Amniotic epithelial cell (primary cell): ENCODE measurements around the gene TVP23A.
A peak's percentile ranks its signal among the peaks of the same experiment; 100 is the strongest.
"Not testable (repeated sequence)": the region's sequence is repeated elsewhere in the genome, so short reads cannot be mapped to it uniquely, and the experiment has no call there.

Experiments
- DNase-seq: peaks from one replicate; pipeline ENCODE4 v3.0.0-alpha.2; 2010; ENCODE audit warnings: low read depth

The TVP23A gene

DNA sequence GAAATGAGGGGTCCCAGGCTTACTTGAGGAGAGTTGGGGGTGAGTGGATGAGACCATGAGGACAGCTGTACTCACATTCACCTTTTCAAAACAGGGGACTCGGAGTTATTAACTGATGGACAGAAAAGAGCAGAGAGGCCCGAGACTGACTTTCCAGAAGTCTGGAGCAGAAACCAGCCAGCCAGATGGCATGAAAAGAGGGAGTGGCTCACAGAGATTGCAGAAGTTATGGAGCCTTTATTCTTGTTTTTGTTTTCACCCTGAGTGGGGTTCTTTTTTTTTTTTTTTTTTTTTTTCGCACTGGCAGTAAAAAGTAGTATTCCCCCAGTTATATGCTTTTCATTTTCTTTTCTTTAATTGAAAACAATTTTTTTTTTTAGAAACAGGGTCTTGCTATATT is 18.9 kb downstream of the TVP23A start:
- no peak for DNase-seq

DNA sequence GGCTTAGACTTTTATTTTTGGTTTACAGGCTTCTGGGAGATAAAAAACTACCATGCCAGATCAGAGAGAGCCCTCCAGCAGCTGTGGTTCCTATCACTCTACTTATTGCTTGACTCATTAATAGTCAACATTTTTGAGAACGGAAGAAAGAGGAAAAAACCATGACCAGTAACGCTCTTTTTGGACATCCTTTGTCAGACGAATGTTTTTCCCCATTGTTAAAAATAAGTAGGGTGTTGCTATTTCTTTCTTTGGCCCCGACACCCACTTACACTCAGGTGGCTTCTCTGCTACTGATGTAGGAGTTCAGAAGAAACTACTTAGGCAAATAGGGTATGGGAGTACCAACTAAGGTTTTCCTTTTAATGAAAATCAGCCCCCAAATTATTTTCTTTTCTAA is 27.5 kb downstream of the TVP23A start:
- no peak for DNase-seq

GRCh38 chr16:10788630-10789029 is 30.0 kb downstream of the TVP23A start:
- not testable (repeated sequence) for DNase-seq

GRCh38 chr16:10787304-10787703 is 31.3 kb downstream of the TVP23A start:
- no peak for DNase-seq

- no peak for DNase-seq
These were observed 36.0 kb downstream of the TVP23A start for GRCh38 chr16:10782628-10783027.

DNA sequence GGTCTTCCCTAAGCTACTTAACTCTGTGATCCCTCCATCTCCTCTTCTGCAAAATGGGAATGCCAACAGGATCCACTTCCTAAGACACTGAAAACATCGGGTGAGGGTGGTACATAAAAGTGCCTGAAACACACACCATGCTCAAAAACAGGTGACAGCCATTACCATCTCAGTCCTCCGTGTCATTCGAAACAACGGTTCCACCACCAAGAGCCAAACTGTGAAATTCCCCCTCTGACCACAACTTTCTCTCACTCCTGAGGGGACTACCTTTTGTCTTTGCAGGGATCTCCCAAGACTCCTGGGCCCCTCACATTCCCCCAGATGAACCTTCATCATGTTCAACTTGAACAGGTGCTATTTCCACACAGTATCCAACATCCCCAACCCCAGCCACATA is 38.0 kb downstream of the TVP23A start:
- no peak for DNase-seq

GRCh38 chr16:10779908-10780307 is 38.7 kb downstream of the TVP23A start:
- DNase-seq = not testable (repeated sequence)

GRCh38 chr16:10777356-10777755 is 41.2 kb downstream of the TVP23A start:
- no peak for DNase-seq

DNA sequence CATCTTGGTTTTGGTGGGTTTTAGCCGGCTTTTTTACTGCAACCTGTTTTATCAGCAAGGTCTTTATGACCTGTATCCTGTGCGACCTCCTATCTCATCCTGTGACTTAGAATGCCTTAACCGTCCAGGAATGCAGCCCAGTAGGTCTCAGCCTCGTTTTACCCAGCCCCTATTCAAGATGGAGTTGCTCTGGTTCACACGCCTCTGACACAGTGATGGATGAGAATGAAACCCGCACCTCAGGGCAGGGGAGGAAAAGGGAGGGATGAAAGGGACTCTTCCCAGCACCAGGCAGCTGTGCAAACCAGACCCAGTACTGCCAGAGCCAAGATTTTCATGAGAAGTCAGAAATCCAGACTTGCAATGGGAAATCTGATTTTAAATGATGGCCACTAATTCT is 41.7 kb downstream of the TVP23A start:
- DNase-seq = not testable (repeated sequence)

- no peak for DNase-seq
These were observed 42.3 kb downstream of the TVP23A start for GRCh38 chr16:10776280-10776679.

DNA sequence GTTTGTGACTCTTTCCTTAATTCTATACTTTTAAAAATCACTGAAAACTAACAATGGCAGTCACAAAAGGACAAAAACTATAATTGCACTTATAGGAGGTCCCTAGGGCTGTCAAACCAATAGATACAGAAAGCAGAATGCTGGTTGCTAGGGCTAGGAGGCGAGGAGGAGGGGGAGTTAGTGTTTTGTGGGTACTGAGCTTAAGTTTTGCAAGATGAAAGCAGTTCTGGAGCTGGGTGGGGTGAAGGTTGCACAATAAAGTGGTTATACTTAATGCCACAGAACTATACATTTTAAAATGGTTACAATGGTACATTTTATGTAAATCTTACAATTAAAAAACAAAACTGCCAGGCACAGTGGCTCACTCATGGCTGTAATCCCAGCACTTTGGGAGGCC is 47.7 kb downstream of the TVP23A start:
- peak; percentile 83 for DNase-seq

DNA sequence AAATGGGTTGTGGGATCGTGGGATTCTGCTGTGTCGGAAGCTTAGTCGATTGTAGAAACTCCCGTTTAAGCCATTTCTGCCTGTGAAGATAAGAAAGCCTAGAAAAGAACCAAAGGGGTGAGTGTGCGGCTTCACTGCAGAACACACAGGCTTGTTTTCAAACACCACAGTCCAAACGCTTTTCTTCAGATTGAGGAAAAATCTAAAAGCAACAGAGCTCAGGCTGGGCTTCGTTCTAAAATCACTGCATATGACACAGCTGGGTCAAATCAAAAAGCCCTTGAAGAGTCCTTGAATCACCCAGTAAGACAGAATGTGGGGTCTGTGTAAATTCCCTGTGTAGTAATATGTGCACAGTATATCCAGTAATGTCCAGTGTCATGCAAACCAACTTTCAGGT is 49.2 kb downstream of the TVP23A start:
- peak; percentile 31 for DNase-seq

GRCh38 chr16:10767127-10767526 is 51.5 kb downstream of the TVP23A start:
- DNase-seq = no peak

DNA sequence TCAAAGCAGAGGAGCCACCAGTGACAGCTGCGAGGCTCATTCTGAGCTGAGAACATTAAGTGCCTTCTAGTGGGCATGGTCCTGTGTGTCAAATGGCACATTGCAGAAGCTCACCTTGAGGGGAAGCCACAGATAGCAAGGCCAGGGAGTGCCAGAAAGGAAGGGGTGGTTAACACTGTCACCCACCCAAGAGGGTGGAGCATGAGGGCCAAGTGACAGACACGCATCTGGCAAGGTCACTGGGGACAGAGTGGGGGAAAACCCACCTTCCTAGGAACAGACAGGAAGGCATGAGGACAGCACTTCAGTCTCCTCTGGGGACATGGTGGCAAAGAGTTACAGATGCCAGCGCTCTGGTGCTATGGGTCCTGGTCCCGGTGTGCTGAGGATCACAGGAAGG is 52.8 kb downstream of the TVP23A start:
- no peak for DNase-seq

DNA sequence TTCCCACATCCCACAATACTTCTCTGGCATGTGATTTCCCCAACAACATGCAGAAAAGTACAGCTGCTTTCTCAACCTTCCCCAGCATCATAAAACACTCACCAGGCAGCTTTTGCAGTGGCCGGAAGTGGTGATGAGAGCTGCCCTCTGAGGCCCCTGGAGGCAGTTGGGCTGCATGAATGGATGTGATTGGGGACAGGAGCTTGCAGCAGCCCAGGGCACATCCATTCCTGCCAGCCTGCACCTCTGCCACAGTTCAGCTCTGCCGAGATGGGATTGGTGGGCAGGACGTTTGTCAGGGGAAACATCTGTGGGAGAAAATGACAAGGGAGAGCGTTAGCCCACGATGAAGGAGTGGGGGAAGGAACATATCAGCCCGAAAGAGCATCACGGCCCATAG is 55.1 kb downstream of the TVP23A start:
- no peak for DNase-seq

DNA sequence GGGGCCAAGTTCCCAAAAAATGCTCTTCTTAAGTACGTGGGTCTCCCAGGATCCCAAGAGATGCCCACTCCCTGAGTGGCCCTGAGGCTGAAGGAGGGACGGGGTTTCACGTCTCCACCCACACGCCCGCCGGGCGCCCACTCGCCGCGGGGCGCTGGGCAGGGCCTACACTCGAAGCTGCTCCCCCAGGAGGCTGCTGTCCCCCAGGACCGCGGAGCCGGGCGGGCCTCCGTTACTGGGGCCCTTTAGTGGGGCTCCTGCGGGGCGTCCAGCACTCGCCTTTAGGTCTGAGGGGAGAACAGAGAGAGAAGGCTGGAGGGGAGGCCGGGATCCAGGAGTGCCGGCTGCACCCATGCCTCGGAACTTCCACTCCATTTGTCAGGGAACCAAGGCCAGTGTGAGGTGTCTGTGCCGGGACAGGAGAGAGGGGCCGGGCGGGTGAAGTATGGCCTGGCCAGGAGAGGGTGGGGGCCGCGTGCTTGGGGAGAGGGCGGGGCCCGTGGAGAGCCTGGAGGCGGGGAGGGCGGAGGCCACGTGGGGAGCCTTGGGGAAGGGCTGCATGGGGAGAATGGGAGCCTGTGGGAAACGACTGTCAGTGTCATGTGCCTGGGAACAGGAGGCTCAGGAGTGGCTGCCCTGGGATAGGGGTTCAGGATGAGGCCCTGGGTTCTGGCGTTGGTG is 56.1 kb downstream of the TVP23A start:
- DNase-seq = no peak

GRCh38 chr16:10761373-10761772 is 57.2 kb downstream of the TVP23A start:
- no peak for DNase-seq

GRCh38 chr16:10760858-10761257 is 57.7 kb downstream of the TVP23A start:
- DNase-seq = no peak

DNA sequence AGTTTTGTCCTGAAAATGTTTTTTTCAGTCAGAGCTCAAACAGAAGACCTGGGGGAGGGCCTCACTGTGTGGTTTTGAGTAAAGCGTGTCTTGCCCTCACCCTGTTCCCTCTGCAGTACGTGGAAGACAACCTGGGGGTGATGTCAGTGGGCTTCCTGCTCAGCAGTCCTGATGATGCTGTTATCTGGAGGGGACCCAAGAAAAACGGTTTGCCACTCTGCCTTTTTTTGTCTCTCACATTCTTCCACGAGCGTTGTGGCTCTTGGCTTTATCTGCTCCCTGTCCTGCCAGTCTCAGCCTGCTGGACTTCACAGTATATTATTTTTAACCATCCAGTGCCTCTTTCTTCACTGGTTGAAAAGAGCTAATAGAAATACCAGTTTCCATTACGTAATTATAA is 62.0 kb downstream of the TVP23A start:
- peak; percentile 21 for DNase-seq

- peak; percentile 60 for DNase-seq
These were observed 63.7 kb downstream of the TVP23A start for GRCh38 chr16:10754941-10755340.

GRCh38 chr16:10753670-10754069 is 64.9 kb downstream of the TVP23A start:
- DNase-seq = no peak

DNA sequence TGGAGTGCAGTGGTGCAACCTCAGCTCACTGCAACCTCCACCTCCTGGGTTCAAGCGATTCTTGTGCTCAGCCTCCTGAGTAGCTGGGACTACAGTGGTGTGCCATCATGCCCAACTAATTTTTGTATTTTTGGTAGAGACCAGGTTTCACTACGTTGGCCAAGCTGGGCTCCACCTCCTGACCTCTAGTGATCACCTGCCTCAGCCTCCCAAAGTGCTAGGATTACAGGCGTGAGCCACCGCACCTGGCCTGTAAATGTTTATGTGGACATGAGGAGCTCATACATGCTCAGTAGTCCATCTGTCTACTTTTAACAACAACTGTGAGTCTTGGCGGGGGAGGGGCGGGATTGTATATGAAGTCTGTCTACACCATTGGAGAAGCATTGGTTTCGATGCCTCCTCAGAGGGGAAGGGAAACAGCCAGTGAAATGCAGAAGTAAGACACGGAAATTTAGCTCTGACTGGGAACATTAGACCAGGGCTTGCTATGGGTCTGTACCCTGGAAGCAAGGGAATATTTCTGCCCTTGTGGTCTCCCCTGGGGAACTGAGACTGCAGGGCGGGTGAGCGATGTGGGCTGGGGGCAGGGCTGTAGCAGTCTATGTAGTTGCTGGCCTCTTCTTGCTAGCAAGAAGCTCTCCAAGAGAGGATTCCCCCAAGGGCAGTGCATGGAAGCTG is 65.6 kb downstream of the TVP23A start:
- DNase-seq = no peak

- DNase-seq = no peak
These were observed 67.3 kb downstream of the TVP23A start for GRCh38 chr16:10751291-10751697.

DNA sequence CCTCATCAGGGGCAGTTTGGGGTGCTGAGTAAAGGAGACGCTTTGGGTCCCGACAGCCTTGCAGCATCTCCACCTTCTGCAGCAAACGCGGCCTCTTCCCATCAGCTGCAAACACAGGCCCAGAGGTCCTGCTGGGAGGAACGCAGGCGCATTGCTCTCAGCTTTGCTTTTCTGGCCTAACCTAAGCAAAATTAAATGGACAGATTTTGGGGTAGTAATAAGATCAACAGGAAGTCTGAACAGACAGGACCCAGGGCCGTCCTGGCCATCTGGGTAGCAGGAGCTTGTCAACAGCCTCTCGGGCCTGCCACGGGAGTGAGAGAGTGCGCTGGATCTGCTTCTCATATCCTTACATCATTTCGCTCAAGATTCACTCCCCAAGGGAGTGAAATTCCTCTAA is 67.8 kb downstream of the TVP23A start:
- no peak for DNase-seq
